HG03139 (cell line): ENCODE data around the gene RWDD2A.

Experiments used
- ATAC-seq: cut with Tn5 transposase; IDR thresholded peaks from one replicate; pipeline ENCODE4 v1.9.1; 2021; ENCODE audit not compliant: unreplicated experiment

The RWDD2A gene

DNA sequence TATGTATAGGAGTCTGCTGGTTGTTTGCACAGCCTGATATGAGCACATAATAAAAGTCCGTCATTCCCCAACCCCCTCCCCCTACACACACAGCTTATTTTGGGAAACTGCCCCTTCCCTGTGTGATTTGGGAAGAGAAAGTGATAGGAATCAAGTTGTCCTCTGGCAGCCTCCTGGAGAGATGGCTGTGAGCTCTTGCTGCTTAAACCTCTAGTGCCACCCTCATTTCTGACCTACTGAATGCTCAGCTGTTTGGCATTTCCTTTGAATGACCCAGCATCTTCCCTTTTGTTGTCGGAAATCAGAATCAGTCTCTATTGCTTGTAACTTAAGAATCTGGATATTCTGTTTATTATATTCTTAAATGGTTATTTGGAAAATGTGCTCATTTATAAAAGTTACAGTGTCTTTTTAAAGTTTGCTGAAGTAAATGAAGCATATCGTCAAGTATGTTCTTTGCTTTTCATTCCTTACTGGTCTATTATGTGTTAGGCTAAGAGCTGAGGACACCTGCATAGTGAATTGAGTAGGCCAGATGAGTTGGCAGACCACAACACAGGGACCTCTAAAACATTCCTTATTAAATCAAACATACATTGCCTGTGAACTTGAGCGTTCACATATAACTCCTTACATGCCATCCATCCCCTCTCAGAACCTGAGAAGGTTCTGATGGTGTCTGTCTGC lies 5.5 kb downstream of the RWDD2A start:
- ATAC-seq, result no peak

DNA sequence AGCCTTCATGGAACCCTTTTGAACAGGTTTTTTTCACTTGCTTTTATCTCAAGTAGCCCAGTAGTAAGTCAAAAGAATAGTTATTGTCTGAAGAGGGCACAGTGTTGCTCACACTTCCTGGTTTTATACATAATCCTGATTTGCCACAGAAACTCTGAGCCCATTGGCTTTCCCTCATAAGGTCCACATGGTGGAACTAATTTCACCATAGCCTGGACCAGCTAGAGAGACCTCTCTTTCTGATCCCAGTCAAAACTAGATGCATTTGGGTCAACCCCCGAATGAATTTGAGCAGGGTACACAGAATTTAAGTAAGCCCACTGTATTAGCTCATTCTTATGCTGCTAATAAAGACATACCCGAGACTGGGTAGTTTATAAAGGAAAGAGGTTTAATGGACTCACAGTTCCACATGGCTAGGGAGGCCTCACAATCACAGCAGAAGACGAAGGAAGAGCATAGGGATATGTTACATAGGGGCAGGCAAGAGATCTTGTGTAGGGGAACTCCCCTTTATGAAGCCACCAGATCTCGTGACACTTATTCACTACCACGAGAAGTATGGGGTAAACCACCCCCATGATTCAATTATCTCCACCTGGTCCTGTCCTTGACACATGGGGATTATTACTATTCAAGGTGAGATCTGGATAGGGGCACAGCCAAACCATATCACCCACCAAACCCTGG lies 6.2 kb downstream of the RWDD2A start:
- no peak for ATAC-seq

DNA sequence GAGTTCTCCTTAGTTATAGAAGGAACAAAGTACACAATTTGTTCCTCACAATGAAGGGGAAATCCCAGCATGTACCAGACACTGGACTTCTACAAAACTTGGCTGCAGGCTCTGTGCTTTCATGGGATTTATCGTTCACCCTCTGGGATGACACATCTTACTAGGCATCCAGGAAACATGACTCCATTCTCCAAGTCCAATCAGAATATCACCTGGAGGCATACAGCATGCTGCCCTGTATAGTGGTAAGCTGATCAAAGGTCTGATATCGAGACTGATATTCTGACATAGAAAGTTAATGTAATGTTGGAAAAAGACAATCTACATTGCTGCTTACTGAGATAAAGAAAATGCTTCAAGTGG lies 6.7 kb downstream of the RWDD2A start:
- ATAC-seq, result no peak

DNA sequence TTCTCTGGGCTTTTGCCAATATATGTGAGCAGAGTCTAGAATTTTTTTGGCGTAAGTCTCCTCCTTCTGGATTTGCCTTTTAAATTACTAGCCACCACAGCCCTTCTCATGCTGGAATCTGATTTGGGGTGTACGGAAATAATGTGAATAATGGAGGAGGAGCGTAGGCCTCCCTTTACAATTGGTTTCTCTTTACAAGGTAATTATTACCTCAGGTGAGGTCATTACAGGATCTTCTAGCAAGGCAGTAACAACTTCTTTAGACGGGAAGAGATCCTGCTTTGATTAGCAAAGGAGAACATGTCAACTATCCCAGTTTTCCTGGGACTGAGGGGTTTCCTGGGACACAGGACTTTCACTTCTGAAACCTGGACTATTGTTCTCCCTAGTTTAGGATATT lies 8.9 kb downstream of the RWDD2A start:
- no peak for ATAC-seq

DNA sequence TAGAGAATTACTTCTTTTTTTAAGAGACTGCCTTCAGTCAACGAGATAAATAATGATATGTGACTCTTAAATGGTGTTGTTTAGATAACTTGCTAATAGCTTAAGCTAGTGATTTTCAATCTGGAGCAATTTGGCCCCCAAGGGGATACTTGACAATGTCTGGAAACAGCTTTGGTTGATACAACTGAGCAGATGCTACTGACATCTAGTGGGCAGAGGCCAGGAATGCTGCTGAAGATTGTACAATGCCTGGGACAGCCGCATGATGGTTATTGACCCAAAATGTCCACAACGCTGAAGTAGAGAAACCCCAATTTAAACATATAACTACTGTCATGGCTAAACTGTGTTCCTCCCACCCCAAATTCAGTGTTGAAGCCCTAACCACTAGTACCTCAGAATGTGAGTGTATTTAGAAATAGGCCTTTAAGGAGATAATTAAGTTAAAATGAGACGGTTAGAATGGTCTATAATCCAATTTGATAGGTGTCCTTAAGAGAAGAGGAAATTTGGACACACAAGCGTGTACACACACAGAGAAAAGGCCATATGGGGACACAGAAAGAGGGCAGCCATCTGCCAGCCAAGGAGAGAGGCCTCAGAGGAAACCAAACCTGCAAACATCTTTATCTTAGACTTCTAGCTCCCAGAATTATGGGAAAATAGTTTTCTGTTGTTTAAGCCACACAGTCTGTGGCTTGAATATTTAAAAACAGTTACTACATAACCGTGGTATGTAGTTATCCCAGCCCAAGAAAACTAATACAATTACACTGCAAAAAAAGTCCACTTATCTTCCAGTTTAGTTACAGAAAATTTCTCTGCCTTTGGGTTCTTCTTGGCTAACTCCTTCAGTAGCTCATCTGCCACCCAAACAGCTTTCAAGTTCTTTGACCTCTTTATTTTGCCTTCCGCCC lies 22.2 kb downstream of the RWDD2A start:
- peak; percentile 98 for ATAC-seq

DNA sequence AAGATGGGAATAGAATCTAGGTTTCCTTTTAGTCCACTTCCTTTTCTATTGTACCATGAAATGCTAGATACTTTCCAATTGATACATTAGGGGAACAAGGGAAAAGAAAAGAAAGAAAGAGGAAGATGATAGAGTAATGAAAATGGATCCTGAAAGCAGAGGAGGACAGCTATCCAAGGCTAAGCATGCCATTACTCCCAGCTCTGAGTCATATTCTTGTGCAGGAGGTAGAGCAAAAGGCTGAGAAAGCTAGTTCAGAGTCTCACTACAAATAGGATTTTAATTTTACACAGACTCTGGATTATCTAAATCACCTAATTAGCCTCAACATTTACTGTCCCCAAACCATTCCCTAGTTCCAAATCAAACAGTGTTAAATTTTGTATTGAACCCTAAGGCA lies 23.6 kb downstream of the RWDD2A start:
- ATAC-seq, result no peak

DNA sequence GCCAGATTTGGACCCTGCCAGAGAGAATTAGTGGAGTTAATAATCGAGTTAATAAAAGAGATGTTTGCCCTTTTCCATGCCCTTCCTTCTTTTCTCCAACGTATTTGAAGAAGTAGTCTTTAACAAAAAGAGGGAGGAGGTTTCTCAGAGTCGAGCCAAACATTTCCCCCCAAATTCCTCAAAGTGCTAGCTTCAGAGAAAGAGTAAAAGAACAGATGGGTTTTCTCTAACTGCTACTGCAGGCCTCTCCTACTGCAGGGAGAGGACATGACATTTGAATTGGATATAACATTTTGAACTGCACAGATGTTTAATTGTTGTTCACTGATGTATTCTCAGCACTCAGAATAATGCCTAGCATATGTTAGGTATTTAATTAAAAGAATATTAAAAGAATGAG lies 25.5 kb downstream of the RWDD2A start:
- no peak for ATAC-seq

DNA sequence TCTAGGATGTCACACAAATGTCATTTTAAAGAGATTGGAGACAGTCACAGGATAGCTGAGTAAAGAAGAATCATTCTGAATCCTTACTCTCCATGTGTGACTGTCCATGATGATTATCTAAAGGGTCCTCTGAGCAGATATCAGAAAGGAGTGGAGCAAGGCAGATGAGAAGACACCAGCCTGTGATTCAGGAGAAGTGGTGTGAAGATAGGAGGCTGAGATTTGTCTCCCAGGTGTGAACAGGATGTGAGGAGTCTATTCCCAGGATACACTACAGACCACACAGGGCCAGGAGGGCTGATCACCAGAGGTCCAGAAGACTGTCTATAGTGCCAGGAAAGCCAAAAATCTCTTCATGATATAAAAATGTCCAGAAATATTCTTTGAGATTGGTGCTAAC lies 27.0 kb downstream of the RWDD2A start:
- ATAC-seq, result no peak

DNA sequence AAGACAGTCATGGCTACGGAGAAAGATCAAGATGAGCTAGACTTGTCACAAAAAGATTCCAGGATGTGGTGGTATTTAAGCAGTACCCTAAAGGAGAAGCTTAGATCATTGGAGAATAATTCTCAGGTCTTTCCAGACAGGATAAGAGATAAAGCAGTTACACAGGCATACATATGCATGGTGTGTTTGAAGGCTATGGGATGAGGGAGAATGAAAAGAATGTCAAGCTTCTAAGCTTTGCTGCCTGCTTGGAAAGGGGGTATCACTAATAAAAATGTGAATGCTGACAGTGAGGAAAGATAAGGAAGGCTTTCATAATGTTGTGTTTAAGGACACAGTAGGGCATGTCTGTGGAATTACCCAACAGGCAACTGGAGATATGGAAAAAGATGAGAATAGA lies 28.1 kb downstream of the RWDD2A start:
- no peak for ATAC-seq

DNA sequence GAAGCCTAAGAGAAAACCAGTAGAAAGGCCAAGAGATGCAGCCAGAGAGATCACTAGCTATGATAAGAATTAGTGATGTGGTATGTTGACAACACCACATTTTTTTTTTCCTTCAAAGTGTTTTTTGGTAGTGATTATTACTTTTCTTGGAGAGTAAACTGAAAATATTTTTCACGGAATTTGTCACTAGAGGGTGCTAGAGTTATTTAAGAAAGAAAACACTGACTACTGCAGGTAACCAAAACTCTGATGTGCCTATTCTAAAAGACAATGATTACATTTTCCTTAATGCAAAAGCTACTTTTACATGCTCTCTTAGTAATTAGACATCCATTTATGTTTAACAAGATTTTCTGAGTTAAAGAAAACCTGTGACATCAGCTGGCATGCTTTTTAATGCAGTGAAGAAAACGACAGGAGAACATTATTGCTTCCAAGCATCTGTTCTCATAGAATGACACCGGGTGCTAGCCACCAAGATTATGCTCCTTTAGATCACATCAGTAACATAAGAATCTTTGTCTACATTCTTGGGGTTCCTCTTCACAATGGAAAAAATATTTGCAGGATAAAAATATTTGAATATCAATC lies 28.8 kb downstream of the RWDD2A start:
- ATAC-seq, result no peak

DNA sequence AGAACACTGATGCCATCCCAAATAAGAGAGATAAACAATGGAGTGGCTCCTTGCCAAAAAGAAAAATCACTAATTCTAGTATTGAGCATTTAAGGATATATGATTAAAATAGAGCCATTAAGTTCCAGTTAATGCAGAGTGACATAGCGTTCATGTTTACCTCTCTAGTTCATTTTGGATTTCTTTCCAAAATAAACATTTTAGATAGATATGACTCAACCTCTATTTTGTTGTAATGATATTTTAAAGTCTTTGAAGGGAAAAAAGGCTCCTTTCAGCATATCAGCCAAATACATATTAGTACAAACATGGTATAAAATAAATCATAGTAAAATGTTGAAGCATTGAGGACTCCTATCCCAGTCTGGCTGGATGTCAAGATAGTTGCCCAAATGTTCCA lies 33.4 kb downstream of the RWDD2A start:
- no peak for ATAC-seq

DNA sequence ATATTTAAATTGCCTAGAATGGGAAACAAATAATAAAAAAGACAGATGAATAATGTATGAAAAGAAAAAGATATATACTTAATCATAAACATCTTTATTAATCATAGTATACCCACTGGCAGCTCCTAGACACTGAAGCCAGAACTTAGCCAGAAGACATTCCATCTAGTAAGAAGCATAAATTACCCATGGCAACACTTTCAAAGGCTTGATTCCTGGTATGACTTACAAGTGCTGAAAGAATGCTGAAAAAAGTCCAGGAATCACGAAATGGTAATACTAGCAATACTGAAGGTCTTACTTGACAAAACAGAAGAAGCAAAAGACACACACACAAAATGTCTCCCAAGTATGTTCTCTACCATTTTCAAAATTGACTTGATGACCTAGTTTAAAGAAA lies 38.0 kb downstream of the RWDD2A start:
- ATAC-seq, result no peak

DNA sequence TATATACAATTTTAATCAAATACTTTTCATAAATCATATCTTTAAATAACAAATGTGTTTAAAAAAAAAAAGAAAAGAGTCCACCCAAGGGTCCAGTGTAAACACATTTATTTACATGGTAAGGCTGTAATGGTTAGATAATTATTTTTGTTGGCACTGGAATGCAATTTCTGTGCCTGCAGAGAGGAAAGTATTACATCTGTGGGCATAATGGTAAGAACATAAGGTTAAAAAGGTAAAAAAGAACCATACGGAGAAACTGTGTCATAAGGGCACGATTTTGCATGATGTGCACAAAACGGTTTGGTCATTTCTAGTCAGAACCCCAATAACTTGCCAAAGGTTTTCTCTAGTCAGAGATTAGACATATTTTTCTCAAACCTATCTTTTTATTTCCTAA lies 54.3 kb downstream of the RWDD2A start:
- ATAC-seq, result no peak
